Transverse colon (tissue), 4 donors: ENCODE results near the gene BRD2. TPM values are rescaled to one million over a fixed set of nuclear protein-coding genes. Genes with fewer than 3 reads are reported as not detected.

Source experiments
- DNase-seq: peaks from one replicate; pipeline ENCODE4 v3.0.0-alpha.2; 2019
- H3K27ac ChIP-seq, 4 donors: fragments of 200-600 bp; sonication (generic); 2 replicates each; pipeline ENCODE4 v1.5.1; 2016 to 2018; ENCODE audit warnings: inconsistent platforms in 4 of 4
- H3K27me3 ChIP-seq: fragments of 200-600 bp; sonication (generic); 2 replicates; pipeline ENCODE4 v1.5.1; 2017; ENCODE audit warnings: inconsistent platforms
- H3K36me3 ChIP-seq, 4 donors: fragments of 200-600 bp; sonication (generic); 2 replicates each; pipeline ENCODE4 v1.5.1; 2017 to 2019; ENCODE audit warnings: inconsistent platforms in 4 of 4
- H3K4me1 ChIP-seq, 4 donors: fragments of 200-600 bp; sonication (generic); 2 replicates each; pipeline ENCODE4 v1.5.1; 2017 to 2020; ENCODE audit warnings: inconsistent platforms in 4 of 4
- H3K4me3 ChIP-seq, 4 donors: fragments of 200-600 bp; sonication (generic); 1 replicate in 1 of 4; 2 replicates in 3 of 4; pipeline versions ENCODE4 v1.5.1 to v1.6.1; 2017 to 2019; ENCODE audit warnings: inconsistent platforms in 4 of 4
- H3K9me3 ChIP-seq, 2 donors: fragments of 200-600 bp; sonication (generic); 2 replicates each; pipeline ENCODE4 v1.5.1; 2017 to 2019; ENCODE audit warnings: inconsistent platforms in 2 of 2
- CTCF ChIP-seq, 5 experiments: fragments of 200-600 bp in 3 of 5; fragments of 450-650 bp in 2 of 5; sonication (generic) in 3 of 5; IDR thresholded peaks; 1 replicate in 2 of 5; 2 replicates in 3 of 5; pipeline ENCODE4 v1.5.1; 2016 to 2017; ENCODE audit warnings: antibody characterized with exemption in 5 of 5, inconsistent platforms in 3 of 5, mild to moderate bottlenecking in 2 of 5, moderate library complexity in 1 of 5
- EP300 ChIP-seq: sonication (generic); formaldehyde crosslinking; IDR thresholded peaks from one replicate; pipeline ENCODE4 v1.6.1; 2017; ENCODE audit warnings: antibody characterized with exemption, low read depth
- POLR2A ChIP-seq: fragments of 450-650 bp; IDR thresholded peaks from one replicate; pipeline ENCODE4 v1.6.1; 2016; ENCODE audit warnings: antibody characterized with exemption, mild to moderate bottlenecking, moderate library complexity
- POLR2AphosphoS5 ChIP-seq, 3 donors: sonication (generic); formaldehyde crosslinking; IDR thresholded peaks; one replicate each; pipeline ENCODE4 v1.6.1; 2016; ENCODE audit warnings: antibody characterized with exemption in 3 of 3
- WGBS, 2 donors: methylation state at CpG; one replicate each; pipeline ENCODE4 v1.1.5; 2018; ENCODE audit warnings: low coverage in 1 of 2; 5-methylcytosine and 5-hydroxymethylcytosine counted together
- in situ Hi-C, 4 donors: fragments of 200-750 bp; cut with MboI; loops; one replicate each; pipeline versions ENCODE4 v1.15.0 to v1.15.1; 2017; ENCODE audit warnings: low sequenced_read_pairs in 3 of 4, low pct_ligation_motif_present in 1 of 4, low pct_unique_long_range_greater_than_20kb in 1 of 4
- intact Hi-C: fragments of 100-400 bp; cut with DNase I; formaldehyde crosslinking; loops from one replicate; pipeline ENCODE4 v1.15.1; 2023; ENCODE audit warnings: low total_unique reads
- total RNA-seq, 4 donors: library from RNA; depleted of rRNA; stranded (reverse); fragments of >200 nt; gene quantifications; one replicate each; pipeline ENCODE4 v1.1.0, GENCODE V29; 2016

The BRD2 gene
- total RNA-seq, 4 donors from 2014 or later = 116 to 612 (median 238) TPM

- peaks cover 0 to 27% (median 12%) of the 10 kb centered on the region in 4 donors for H3K4me1 ChIP-seq
- no peaks in the 10 kb centered on the region for H3K9me3 ChIP-seq
- intact Hi-C loops = no loop called here
- no peak overlapping the region for H3K27ac ChIP-seq
- no peak overlapping the region for H3K4me3 ChIP-seq
- TF ChIP-seq CTCF (IDR thresholded peaks at IDR 0.05) = no peak
- no peak for TF ChIP-seq POLR2A
- no peak for TF ChIP-seq POLR2AphosphoS5 (IDR thresholded peaks at IDR 0.05)
- no peak for TF ChIP-seq EP300
- no peaks in the 10 kb centered on the region for H3K36me3 ChIP-seq
- no peak for DNase-seq
- H3K27me3 ChIP-seq = peaks cover 3% of the 10 kb centered on the region
- WGBS, 2 donors = 96% methylated on average over 9 of the region's 11 CpGs; no CpG with 5 or more reads in 1 of the 2 donors
- in situ Hi-C loops = loop anchor here in 1 of 4 donors (25.0 kb wide), 1 partner anchor 215 kb away; no protein-coding TSS in a partner anchor
These were observed 53.5 kb downstream of the BRD2 start for GRCh38 chr6:33021917-33022316.

GRCh38 chr6:33023536-33023935 is 55.1 kb downstream of the BRD2 start:
- Histone ChIP-seq H3K27me3 (peaks cover 3% of the 10 kb centered on the region), H3K9me3 (no peaks in the 10 kb centered on the region), H3K27ac (no peak overlapping the region), H3K4me3 (no peak overlapping the region), H3K4me1 (peaks cover 0 to 18% (median 10%) of the 10 kb centered on the region in 4 donors), H3K36me3 (no peaks in the 10 kb centered on the region)
- no peak for DNase-seq
- no peak for TF ChIP-seq CTCF (IDR thresholded peaks at IDR 0.05)
- in situ Hi-C loops (loop anchor here in 1 of 4 donors (25.0 kb wide), 1 partner anchor 214 kb away; no protein-coding TSS in a partner anchor), intact Hi-C loops (no loop called here)
- 57 to 88% methylated on average over 1 to 3 of the region's 3 CpGs for WGBS, 2 donors

GRCh38 chr6:33024521-33024920 is 56.1 kb downstream of the BRD2 start:
- no peak overlapping the region for H3K27ac ChIP-seq
- TF ChIP-seq CTCF (IDR thresholded peaks at IDR 0.05) (no peak), EP300 (no peak), POLR2A (no peak), POLR2AphosphoS5 (IDR thresholded peaks at IDR 0.05) (no peak)
- no peak for DNase-seq
- no peaks in the 10 kb centered on the region for H3K36me3 ChIP-seq
- no peaks in the 10 kb centered on the region for H3K9me3 ChIP-seq
- peaks cover 0 to 8% (median 1%) of the 10 kb centered on the region in 4 donors for H3K4me1 ChIP-seq
- peaks cover 3% of the 10 kb centered on the region for H3K27me3 ChIP-seq
- in situ Hi-C loops (loop anchor here in 1 of 4 donors (25.0 kb wide), 1 partner anchor 213 kb away; no protein-coding TSS in a partner anchor), intact Hi-C loops (no loop called here)
- H3K4me3 ChIP-seq = no peak overlapping the region

- no peak overlapping the region for H3K4me3 ChIP-seq
- H3K27me3 ChIP-seq = peaks cover 15% of the 10 kb centered on the region
- no peaks in the 10 kb centered on the region for H3K9me3 ChIP-seq
- no peaks in the 10 kb centered on the region for H3K4me1 ChIP-seq
- TF ChIP-seq POLR2AphosphoS5 (IDR thresholded peaks at IDR 0.05) (no peak), POLR2A (no peak), EP300 (no peak), CTCF (IDR thresholded peaks at IDR 0.05) (no peak)
- DNase-seq = no peak
- peak overlapping the region; percentile 8 to 72 (median 32) for H3K27ac ChIP-seq
- no peaks in the 10 kb centered on the region for H3K36me3 ChIP-seq
- 5 to 13% methylated on average over 1 of the region's 1 CpG for WGBS, 2 donors
- intact Hi-C loops = no loop called here
- in situ Hi-C loops = no loop called here
These were observed 59.9 kb downstream of the BRD2 start for GRCh38 chr6:33028220-33028849.
